Lower leg skin (tissue), 3 donors: ENCODE data around the gene DCTD.

ENCODE experiments used
- POLR2A ChIP-seq, 2 donors: fragments of 450-650 bp; IDR thresholded peaks; one replicate each; pipeline ENCODE4 v1.6.1; 2016 to 2017; ENCODE audit warnings: antibody characterized with exemption in 2 of 2, mild to moderate bottlenecking in 1 of 2, moderate library complexity in 1 of 2
- TF ChIP-seq, protein P1 (sequence below), 3 donors: fragments of 450-650 bp; IDR thresholded peaks; one replicate each; pipeline ENCODE4 v1.5.1; 2016; ENCODE audit warnings: antibody characterized with exemption in 3 of 3, mild to moderate bottlenecking in 3 of 3, moderate library complexity in 2 of 3

- TF ChIP-seq, protein P1, sequence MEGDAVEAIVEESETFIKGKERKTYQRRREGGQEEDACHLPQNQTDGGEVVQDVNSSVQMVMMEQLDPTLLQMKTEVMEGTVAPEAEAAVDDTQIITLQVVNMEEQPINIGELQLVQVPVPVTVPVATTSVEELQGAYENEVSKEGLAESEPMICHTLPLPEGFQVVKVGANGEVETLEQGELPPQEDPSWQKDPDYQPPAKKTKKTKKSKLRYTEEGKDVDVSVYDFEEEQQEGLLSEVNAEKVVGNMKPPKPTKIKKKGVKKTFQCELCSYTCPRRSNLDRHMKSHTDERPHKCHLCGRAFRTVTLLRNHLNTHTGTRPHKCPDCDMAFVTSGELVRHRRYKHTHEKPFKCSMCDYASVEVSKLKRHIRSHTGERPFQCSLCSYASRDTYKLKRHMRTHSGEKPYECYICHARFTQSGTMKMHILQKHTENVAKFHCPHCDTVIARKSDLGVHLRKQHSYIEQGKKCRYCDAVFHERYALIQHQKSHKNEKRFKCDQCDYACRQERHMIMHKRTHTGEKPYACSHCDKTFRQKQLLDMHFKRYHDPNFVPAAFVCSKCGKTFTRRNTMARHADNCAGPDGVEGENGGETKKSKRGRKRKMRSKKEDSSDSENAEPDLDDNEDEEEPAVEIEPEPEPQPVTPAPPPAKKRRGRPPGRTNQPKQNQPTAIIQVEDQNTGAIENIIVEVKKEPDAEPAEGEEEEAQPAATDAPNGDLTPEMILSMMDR (IDR thresholded peaks at IDR 0.05), result no peak
- no peak for TF ChIP-seq POLR2A (IDR thresholded peaks at IDR 0.05)
Observed at GRCh38 chr4:182932651-182933050, 15.5 kb upstream of the DCTD start.
